NCI-H82 treated with DMSO at 0.1 percent for 48 hours (cell line): Measurements from ENCODE around the gene URB1.
"Not testable (repeated sequence)": the region's sequence is repeated elsewhere in the genome, so short reads cannot be mapped to it uniquely, and the experiment has no call there.

ENCODE experiments used
- DNase-seq: peaks from one replicate; lab custom pipeline; 2025; ENCODE audit not compliant: unreplicated experiment; lab: John Stamatoyannopoulos, UW

Gene URB1

DNA sequence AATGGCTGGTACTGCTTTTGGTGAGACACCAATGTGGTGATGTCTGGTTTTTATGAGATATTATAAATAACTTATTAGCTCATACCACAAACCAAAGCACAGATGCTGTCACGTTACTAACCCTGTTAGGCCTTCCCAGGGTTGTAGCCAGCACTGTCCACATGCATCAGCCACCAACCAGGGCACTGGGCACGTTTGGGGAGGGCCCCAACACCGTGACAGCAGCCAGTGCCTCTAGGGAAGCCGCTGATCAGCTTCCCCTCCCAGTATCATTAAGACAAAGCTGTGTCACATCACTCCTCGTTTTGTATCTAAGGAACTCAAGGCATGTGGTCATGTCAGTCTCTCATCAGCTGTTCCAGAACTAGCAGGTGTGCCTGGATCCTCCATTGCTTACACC is 13.9 kb downstream of the URB1 start:
- no peak for DNase-seq

DNA sequence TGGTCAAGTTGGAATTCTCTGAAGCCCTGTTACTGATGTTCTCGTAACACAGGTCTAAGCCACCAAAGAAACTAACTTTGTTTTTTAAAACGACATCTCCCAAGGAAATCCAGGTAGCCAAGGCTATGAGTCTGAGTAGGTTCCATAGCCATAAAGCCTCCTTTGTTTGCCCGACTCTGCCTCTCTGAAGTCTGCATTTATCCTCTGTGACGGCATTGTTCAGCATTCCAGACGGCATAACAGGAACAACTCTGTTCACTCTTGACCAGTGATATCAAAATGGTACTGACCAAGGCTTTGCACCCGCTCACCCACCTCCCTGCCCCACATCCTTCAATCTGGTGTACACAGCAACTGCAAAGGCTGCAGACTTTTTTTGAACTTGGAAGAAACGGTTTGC is 14.8 kb downstream of the URB1 start:
- DNase-seq = no peak

DNA sequence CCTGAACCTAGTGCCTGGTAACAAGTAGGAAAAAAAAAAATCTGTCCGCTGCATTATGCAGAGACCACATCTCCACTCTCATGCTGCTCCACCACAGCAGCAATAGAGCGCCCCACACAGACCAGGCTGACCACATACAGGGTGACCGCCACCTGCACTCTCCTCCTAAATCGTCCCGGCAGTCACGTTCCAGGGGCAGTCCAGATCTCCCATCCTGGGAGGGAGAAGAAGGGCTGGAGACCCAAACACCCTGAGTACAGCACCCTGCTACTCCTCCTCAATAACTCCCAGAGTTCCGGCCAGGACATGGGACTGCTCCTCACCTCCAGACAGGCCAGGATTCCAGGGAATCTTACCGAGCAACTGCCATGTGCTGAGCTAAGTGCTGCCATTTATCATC is 15.3 kb downstream of the URB1 start:
- DNase-seq = no peak

DNA sequence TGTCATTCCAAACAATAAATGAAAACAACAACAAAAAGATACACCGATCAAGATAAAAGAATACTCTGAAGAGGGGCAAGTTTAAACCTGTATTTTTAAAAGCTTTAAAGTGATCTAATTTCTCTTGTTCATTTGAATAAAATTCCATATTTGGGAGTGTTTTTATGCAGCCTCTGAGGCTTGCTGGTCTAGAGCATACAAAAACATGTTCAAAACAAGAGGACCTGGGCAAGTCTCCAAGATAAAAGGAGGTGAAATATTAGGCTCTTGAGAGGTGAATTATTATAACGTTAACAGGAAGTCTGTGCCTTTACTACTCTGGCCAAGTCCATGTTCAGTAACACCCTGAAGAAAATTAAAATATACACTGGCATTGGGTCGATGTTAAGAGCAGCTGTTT is 20.1 kb downstream of the URB1 start:
- no peak for DNase-seq

DNA sequence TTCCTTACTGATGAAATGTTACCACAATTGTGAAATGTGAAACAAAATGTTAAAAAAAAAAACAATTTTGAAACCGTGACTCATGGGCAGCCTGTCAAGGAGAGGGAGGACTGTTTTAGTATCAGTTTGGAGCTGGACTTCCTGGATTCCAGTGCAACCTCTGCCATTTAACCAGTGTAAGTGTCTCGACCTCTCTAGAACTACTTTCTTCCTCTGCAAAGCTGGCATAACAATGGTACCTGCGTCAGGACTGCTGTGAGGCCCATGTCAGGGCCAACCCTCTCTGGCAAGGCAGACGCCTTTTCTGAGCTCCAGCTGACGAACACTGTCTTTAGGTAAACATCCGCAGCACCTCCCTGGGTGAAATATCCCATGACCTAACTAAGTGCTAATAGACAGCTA is 20.9 kb downstream of the URB1 start:
- no peak for DNase-seq

DNA sequence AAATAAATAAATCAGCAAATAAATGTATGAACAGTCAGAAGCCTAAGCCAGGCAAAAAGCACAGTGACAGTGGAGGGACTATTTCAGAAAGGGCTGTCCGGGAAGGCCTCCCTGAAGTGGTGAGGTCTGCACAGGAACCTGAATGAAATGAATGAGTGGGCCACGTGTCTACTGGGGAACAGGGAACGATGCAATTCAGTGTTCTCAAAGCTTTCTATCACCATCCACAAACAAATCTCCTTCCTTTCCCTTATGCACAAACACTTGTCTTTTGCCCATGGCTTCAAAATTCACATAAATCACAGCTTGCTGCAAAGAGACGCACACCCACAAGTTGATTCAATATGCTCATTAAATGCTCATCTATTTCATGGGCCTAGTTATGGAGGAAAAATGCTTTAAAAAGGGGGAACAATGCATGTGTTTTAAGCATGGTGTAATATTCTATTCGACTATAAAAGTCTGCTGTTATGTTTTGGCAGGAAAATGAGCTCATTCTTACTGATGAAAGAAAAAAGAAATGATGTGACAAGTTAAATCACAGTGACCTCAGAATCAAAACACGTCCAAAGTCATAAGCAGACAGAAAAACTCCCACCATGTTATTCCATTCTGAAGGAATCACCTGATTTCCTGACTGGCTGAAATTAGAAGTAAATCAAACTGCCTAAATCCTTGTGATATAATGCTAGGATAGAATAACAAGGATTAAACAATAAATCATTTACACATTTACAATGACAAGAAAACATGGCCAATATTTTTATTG is 21.6 kb downstream of the URB1 start:
- no peak for DNase-seq

DNA sequence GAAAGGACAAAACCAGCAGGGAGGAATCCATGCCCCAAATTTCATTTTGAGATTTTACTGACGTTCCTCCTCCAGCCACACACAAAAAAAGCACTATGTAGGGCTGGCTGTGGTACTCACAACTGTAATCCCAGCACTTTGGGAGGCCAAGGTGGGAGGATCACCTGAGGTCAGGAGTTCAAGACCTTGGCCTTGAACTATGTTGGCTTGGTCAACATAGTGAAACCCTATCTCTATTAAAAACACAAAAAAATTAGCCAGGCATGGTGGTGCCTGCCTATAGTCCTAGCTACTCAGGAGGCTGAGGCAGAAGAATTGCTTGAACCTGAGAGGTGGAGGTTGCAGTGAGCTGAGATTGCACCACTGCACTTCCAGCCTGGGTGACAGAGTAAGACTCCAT is 23.9 kb downstream of the URB1 start:
- DNase-seq = not testable (repeated sequence)

DNA sequence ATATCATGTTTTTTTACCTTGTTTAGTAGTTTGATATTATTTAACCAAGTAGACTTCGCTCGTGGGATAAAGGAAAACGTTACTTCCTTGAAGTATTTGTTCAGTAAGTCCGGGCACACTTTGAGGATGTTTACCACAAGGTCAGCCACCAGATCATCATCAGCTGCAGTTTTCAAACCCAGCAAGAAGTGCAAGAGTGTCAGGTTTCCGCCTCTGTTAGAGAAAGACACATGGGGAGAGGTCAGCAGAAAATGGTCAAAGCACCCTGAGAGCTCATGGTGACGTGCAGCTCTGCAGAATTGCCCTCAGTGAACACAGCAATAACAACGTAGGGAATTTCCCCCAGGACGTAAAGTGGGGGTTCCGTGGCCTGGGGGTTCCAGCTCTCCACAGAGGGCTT is 24.4 kb downstream of the URB1 start:
- no peak for DNase-seq

DNA sequence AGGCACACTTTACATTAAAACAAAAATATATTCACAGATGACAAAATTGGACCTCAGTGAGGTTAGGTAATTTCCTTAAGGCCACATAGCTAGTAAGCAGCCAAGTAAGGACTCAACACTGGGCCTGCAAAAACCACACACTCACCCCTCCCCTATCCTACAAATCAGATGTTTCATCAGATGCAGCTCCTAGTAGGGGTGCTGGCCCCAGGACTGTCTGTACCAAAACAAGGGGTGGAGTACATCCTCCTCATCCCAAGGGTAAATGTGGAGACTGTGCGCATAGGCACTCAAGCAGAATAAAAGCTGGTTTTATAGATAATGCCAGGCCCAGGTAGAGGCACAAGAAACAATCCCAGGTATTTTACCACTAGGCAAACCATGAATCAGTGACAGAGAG is 25.7 kb downstream of the URB1 start:
- DNase-seq = no peak

DNA sequence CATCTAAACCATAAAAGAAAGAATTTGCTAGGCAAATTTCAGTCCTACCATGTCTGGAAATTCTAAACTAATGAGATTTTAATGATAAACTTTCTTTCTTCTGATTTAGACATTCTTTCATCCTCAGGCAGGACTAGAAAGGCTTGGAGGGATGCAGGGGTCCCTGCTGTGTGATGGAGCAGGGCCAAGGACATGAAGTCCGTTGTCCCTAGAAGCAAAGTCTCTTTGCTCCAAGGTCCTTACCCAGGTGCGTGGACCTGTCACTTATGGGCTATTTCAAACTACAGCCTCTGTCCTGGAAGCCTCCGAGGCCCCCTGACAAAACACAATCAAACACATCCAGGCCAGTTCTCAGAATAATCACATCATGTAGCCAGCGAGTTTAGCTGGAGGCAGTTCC is 26.6 kb downstream of the URB1 start:
- no peak for DNase-seq

DNA sequence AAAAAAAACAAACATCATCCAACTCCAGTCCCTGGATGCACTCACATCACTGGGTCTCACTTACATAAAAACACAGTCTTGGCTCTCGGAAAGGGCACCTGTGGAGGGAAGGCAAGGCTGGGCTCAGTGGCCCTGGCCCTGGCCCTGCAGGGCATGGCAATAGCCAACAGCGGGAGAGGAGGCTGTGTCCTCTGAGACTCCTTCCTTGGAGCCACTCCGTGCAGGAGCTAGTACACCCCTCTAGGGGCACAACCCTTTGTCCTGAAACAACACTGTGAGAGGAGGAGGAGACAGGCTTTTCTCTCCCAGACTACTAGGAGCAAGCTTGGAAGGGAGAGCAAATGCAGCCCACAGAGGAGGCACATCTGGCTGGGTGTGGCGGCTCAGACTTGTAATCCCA is 28.0 kb downstream of the URB1 start:
- DNase-seq = no peak

DNA sequence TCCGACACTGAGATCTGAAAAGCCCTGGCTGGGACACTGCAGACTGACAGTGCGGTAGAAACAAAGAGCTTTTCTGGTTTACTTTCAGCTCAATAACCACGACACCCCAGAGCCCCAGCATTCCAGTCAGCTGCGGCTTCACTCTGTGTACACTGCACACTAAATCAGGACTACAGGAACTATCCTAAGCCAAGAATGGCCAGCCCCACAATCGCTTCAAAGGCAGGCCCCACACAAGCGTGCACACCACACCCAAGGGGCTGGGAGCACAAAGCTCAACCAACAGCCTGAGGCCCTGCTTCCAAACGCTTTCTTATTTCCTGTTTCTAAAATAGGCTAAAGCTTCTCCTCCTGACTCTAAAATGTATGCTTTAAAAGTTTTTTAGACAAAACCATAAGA is 28.4 kb downstream of the URB1 start:
- no peak for DNase-seq

DNA sequence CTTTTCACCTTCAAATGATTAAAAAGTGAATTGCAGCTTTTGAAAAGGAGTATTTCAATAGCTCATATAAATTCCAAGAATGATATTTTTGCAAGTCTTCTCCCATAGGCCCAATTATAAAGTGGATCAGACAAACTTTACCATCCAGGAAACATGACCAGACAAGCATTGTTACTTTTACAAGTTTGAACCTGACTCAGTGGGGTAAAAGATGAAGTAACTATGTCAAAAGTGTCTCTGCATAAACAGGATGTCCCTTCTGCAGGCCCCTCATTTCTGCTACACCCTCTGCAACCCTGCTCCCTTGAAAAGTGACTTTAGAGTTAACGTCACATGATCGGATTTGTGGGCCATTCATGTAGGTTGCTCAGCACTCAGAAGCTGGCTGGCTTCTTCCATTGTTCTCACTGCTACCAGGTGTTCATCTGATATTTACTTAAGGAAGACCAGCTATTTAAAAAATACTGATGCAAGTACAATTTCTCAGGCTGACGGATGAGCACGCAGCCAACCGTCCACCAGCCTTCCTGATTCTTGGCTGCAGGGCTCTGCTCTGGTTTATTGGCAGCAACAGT is 32.3 kb downstream of the URB1 start:
- DNase-seq = no peak

DNA sequence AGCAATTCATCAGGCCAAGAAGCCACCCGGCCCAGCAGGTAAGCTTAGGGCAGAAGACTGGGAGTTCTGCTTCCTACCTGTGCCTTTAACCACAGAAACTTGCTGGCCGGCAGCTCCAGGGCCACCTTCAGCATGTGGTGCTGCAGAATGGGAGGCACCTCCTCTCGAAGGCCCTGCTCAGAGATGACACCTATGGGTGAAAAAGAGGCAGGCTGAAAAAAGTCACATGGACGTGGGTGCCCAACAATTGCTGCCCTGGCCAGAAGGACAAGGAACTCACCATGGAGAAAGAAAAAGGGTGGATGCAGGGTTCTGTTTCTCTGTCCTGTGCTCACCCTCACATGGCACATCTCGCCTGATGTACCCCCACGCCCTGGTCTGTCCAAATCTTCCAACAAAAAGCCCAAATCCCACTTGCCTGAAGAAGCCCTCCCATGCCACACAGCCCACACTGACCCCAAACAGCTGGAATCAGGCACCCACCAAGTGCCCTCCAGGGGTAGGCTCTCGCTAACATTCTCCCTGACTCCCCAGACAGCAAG is 33.0 kb downstream of the URB1 start:
- no peak for DNase-seq

DNA sequence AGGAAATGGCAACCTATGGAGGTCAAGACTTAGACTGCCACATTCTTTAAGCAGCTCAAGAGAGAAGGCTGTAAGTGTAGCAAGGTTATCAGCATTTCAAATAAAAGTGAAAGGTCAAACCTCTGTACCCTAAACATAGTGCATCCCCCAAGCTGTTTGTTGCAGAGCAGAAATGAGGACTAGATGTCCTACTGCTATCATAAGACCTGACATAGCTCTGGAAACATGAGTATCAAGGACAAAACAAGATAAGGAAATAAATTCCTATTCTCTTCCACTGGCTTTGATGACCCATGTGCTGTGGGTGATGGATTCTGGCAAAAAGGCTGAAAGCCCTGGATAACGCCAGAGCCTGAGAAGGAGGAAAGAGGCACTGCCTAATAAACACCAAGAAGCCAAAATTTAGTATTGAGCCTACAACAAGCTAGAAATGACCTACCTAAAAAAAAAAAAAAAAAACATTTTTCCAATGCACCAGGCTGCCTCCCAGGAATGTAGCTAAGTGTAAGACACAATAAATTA is 35.9 kb downstream of the URB1 start:
- DNase-seq = no peak

DNA sequence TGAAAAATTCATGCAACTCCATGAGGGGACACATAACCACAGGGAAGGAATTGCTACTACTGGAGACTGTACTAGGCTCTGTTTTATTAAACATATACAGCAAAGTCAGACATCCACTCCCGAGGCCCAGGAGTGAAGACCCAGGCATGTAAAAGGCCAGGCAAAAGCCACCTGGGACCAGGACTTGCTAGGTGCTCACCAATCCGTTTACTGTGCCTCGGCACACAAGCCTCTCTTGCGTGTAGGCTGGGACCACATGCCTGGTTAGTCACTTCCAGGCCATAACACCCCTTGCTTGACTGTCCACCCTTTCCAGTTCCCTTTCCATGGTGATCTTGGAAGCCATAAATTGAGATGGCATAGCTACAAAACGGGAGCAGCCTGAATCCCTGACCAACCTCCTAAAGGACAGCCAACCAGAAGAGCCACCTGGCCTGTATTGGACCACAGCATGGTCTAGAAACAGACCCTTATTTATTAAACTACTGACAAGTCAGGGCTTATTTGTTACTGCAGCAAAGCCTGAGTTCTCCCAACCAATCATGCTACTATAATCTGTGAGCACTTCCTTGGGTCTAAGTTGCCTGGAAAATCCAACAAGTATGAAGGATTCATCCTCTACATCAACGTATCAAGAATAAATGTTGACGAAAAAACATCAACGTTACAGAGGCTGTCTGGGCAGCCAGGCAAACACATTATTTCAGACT is 39.7 kb downstream of the URB1 start:
- DNase-seq = no peak

DNA sequence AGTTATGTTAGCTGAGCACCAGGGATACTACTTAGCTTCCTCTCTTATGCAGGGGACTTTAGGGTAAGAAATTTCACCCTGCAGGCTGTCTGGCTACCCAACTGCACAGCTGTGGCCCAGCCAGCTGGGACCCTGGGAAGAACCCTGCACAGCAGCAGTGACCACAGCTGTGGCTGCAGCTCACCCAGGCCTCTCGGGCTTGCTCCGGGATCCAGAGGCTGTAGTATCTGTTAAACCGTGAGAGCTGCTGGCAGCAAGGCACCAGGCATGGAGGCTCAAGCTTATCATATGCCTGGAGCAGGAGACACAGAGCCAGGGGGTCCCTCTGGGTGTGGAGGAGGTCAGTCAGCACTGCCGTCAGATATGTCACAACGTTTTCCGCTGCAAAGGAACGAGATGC is 40.3 kb downstream of the URB1 start:
- DNase-seq = no peak

DNA sequence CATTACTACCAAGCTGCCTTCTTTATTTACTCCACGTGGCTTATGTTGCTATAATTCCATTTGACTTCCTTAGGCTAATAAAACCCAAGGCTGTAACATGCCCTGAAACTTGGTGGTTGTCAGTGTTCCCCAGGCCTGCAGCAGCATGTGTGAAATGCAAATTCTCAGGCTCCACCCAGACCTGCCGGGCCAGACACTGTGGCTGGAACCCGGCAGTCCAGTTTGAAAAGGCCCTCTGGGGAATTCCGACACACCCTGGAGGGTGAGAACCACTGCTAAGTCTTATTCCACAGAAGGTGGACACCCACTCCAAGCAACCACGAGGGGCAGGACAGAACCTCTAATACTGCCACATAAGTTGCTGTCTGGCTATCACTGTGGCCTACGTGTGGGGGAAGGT is 41.4 kb downstream of the URB1 start:
- no peak for DNase-seq

DNA sequence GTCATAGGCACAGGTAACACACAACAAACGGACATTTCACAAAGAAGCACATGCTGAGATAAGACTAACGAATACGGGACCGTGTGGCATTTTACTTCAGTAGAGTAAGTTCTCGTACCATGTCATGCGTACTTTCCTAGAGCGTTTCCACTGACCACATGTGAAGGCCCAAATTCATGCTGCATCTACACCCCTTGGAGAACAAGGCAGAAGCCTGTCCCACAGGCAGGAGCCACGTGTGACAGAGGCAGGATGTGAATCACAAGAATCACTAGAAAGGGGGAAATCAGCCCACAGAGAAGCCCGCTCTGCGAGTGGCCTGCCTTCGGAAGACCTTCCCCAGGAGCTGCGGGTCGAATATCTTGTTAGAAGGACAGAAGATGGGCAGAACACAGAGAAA is 41.8 kb downstream of the URB1 start:
- DNase-seq = no peak

DNA sequence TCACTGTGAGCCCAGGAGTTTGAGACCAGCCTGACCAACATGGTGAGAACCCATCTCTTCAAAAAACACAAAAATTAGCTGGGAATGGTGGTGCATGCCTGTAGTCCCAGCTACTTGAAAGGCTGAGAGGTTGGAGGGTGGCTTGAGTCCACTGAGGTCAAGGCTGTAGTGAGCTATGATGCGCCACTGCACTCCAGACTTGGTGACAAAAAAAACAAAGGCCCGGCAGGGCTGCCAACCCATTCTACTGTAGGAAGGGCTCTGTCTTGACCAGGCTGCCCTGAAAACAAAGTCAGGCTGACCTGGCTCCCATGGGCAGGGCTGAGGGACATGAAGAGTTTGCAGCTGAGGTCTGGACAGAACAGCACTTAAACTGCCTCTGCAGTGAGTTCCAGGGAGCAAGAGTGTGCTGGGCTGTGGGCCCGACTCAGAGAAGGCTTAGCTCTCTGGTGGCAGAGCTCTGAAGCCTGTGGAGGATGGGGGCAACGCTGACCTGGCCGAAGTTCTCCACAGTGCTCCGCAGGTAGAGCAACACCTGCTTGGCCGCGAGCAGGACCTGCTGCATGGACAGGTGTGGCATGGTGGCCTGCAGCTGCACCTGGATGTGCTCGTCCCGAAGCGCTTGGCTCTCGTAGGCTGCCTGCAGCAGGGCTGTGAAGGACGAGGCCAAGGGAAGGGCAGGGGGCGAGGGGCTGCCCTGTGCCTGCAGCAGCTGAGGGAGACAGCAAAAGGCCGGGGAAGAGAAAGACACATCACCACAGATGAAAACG is 42.4 kb downstream of the URB1 start:
- DNase-seq = no peak

DNA sequence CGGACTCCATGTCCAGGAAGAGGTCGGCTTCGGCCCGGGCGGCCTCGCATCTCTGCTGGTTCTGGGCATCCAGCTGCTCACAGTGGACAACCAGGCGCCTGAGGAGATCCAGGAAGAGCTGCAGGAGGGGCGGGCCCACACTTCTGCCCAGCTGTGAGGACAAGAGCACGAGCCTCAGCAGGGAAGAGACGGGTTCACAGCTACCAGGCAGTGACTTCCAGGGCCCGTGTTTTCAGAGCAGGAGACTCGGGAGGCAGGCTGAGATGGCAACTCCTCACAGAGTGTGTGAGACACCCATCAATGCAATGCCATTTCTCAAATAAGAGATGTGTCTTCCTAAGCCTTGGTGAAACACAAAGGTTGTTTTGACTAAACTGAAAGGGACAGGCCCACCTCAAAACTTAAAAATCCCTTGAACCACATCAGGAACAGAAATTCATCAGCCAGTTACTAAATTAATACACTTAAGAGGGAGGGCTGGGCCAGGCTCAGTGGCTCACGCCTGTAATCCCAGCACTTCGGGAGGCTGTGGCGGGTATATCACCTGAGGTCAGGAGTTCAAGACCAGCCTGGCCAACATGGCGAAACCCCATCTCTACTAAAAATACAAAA is 43.4 kb downstream of the URB1 start:
- DNase-seq = no peak
